Natural killer cell (primary cell): ENCODE data around the gene RUNX3. TPM values are rescaled to one million over a fixed set of nuclear protein-coding genes. Genes with fewer than 3 reads are reported as not detected.

Experiments used
- ATAC-seq, 3 donors: fragments of 150-1000 bp in 2 of 3; fragments of 200-7000 bp in 1 of 3; cut with Tn5 transposase; 1 replicate in 1 of 3; 2 replicates in 2 of 3; pipeline ENCODE4 v1.10.0; 2021; ENCODE audit warnings: mild to moderate bottlenecking in 2 of 3, moderate library complexity in 2 of 3
- DNase-seq, 2 donors: peaks; one replicate each; pipeline versions ENCODE4 v3.0.0 to v3.0.0-alpha.2; 2013 to 2021; ENCODE audit warnings: mixed read lengths in 1 of 2
- H3K27ac ChIP-seq: one replicate; pipeline ENCODE4 v1.5.1; 2013; ENCODE audit warnings: mild to moderate bottlenecking, low read length
- H3K27me3 ChIP-seq: one replicate; pipeline ENCODE4 v1.6.1; 2013; ENCODE audit warnings: low read length; ENCODE audit not compliant: control insufficient read depth, insufficient read depth
- H3K36me3 ChIP-seq: one replicate; pipeline ENCODE4 v1.6.1; 2013; ENCODE audit warnings: low read length; ENCODE audit not compliant: control insufficient read depth, insufficient read depth
- H3K4me1 ChIP-seq: one replicate; pipeline ENCODE4 v1.6.1; 2013; ENCODE audit warnings: low read length; ENCODE audit not compliant: control insufficient read depth, insufficient read depth
- H3K4me3 ChIP-seq: one replicate; pipeline ENCODE4 v1.5.1; 2013; ENCODE audit warnings: low read length
- H3K9me3 ChIP-seq: one replicate; pipeline ENCODE4 v1.6.1; 2013; ENCODE audit warnings: low read length; ENCODE audit not compliant: control insufficient read depth, insufficient read depth
- H3K27ac Mint-ChIP-seq, 2 donors: one replicate each; pipeline ENCODE4 v1.8.0; 2022; ENCODE audit warnings: mild to moderate bottlenecking in 2 of 2, mixed read lengths in 2 of 2, moderate library complexity in 1 of 2
- H3K27me3 Mint-ChIP-seq, 2 donors: one replicate each; pipeline ENCODE4 v1.8.0; 2022; ENCODE audit warnings: low read depth in 2 of 2, mixed read lengths in 2 of 2
- H3K36me3 Mint-ChIP-seq: one replicate; pipeline ENCODE4 v1.8.0; 2022; ENCODE audit warnings: mixed read lengths
- H3K4me1 Mint-ChIP-seq, 2 donors: one replicate each; pipeline ENCODE4 v1.8.0; 2022; ENCODE audit warnings: mixed read lengths in 2 of 2
- H3K4me3 Mint-ChIP-seq: one replicate; pipeline ENCODE4 v1.8.0; 2022; ENCODE audit warnings: mild to moderate bottlenecking, moderate library complexity, mixed read lengths
- H3K9me3 Mint-ChIP-seq, 2 donors: one replicate each; pipeline ENCODE4 v1.8.0; 2022; ENCODE audit warnings: mixed read lengths in 2 of 2
- CTCF ChIP-seq: fragments of 200-600 bp; IDR thresholded peaks from one replicate; pipeline ENCODE4 v1.8.0; 2022; ENCODE audit warnings: antibody characterized with exemption
- WGBS: methylation state at CpG from one replicate; pipeline ENCODE4 v1.1.7; 2013; ENCODE audit warnings: missing lambda C conversion rate; ENCODE audit not compliant: insufficient coverage; 5-methylcytosine and 5-hydroxymethylcytosine counted together
- intact Hi-C: fragments of 100-400 bp; cut with micrococcal nuclease; formaldehyde crosslinking; loops from one replicate; pipeline ENCODE4 v1.14.2; 2022
- total RNA-seq, 4 donors: library from RNA; stranded (reverse); fragments of 120-200 nt in 1 of 4; gene quantifications; one replicate each; pipeline versions ENCODE4 v1.2.3 to v1.2.4, GENCODE V29; 2013 to 2022

Gene RUNX3
- total RNA-seq, 3 donors from 2014 or later (not counting 1 experiment from before 2014, with no cell fraction given), result 537 to 630 (median 601) TPM

GRCh38 chr1:24921412-24921811 lies 8.7 kb downstream of the RUNX3 start:
- Histone ChIP-seq H3K4me1 (peaks cover 97% of the 10 kb centered on the region), H3K27ac (peak overlapping the region; percentile 100), H3K36me3 (peaks cover 97% of the 10 kb centered on the region), H3K4me3 (no peak overlapping the region), H3K27me3 (no peaks in the 10 kb centered on the region), H3K9me3 (no peaks in the 10 kb centered on the region)
- intact Hi-C loops, result no loop called here
- no peak for DNase-seq
- no peak for ATAC-seq
- peaks cover 28% of the 10 kb centered on the region for H3K36me3 Mint-ChIP-seq
- peak overlapping the region; percentile 97 for H3K4me3 Mint-ChIP-seq
- 74% methylated on average over 6 of the region's 6 CpGs for WGBS
- H3K9me3 Mint-ChIP-seq, result no peaks in the 10 kb centered on the region
- no peaks in the 10 kb centered on the region for H3K27me3 Mint-ChIP-seq
- TF ChIP-seq CTCF, result no peak
- H3K27ac Mint-ChIP-seq, result peak overlapping the region; percentile 99
- H3K4me1 Mint-ChIP-seq, result peaks cover 96% of the 10 kb centered on the region in 2 donors

GRCh38 chr1:24920533-24920925 lies 9.5 kb downstream of the RUNX3 start:
- Histone ChIP-seq H3K27ac (peak overlapping the region; percentile 100), H3K4me3 (no peak overlapping the region), H3K4me1 (peaks cover 97% of the 10 kb centered on the region), H3K27me3 (no peaks in the 10 kb centered on the region), H3K9me3 (no peaks in the 10 kb centered on the region), H3K36me3 (peaks cover 90% of the 10 kb centered on the region)
- no peak for TF ChIP-seq CTCF
- 29% methylated on average over 4 of the region's 8 CpGs for WGBS
- Mint-ChIP-seq H3K4me1 (peaks cover 96% of the 10 kb centered on the region in 2 donors), H3K4me3 (peak overlapping the region; percentile 75), H3K27ac (peak overlapping the region; percentile 99), H3K27me3 (no peaks in the 10 kb centered on the region), H3K36me3 (peaks cover 22% of the 10 kb centered on the region), H3K9me3 (no peaks in the 10 kb centered on the region)
- DNase-seq (peak in 1 of 2 donors; percentile 40), ATAC-seq (no peak)
- intact Hi-C loops, result no loop called here

- WGBS, result 87% methylated on average over 13 of the region's 16 CpGs
- Histone ChIP-seq H3K36me3 (peaks cover 87% of the 10 kb centered on the region), H3K4me3 (no peak overlapping the region), H3K4me1 (peaks cover 97% of the 10 kb centered on the region), H3K27me3 (no peaks in the 10 kb centered on the region), H3K27ac (peak overlapping the region; percentile 100), H3K9me3 (no peaks in the 10 kb centered on the region)
- peaks cover 25% of the 10 kb centered on the region for H3K36me3 Mint-ChIP-seq
- H3K27me3 Mint-ChIP-seq, result no peaks in the 10 kb centered on the region
- no peak for TF ChIP-seq CTCF
- intact Hi-C loops, result no loop called here
- DNase-seq (peak in 1 of 2 donors; percentile 64), ATAC-seq (no peak)
- no peaks in the 10 kb centered on the region for H3K9me3 Mint-ChIP-seq
- H3K4me3 Mint-ChIP-seq, result peak overlapping the region; percentile 75
- peak overlapping the region; percentile 99 for H3K27ac Mint-ChIP-seq
- peaks cover 96% of the 10 kb centered on the region in 2 donors for H3K4me1 Mint-ChIP-seq
Observed at GRCh38 chr1:24919791-24920532, 10.1 kb downstream of the RUNX3 start.
